Stimulated activated CD8-positive, alpha-beta memory T cell treated with anti-CD3 and anti-CD28 coated beads, Interleukin-12 subunit alpha, Interleukin-12 subunit beta, amount 100 ng/mL, for 1 hour (primary cell): ENCODE results near the gene GPR55.
"Not testable (repeated sequence)": the region's sequence is repeated elsewhere in the genome, so short reads cannot be mapped to it uniquely, and the experiment has no call there.

ENCODE experiments used
- DNase-seq: peaks from one replicate; pipeline ENCODE4 v3.0.0-alpha.2; 2020; ENCODE audit warnings: low read depth

GPR55 gene

GRCh38 chr2:230950874-230951339 is 25.9 kb upstream of the GPR55 start:
- DNase-seq: no peak

GRCh38 chr2:230949966-230950873 is 25.2 kb upstream of the GPR55 start:
- no peak for DNase-seq

DNA sequence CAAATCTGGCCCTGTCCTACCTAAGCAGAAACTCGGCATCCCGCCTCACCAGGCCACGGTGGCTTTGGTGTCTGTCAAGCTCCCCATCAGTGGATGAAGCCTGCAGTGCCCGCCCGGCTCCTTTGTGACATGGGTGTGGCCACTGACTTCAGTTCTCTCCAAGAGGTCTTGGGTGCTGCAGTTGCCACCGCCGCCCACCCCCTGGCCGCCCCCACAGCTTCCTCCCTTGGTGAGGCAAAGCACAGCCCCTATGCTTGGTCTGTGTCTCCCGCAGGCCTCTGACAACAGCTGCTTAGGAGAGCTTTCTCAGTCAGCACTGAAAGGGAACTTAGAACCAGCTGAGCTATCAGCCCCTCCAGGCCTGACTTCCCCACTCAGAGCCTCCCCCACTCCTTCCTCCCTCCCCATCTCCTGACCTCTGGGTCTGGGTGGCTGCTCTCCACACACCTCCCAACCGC is 22.9 kb upstream of the GPR55 start:
- no peak for DNase-seq

DNA sequence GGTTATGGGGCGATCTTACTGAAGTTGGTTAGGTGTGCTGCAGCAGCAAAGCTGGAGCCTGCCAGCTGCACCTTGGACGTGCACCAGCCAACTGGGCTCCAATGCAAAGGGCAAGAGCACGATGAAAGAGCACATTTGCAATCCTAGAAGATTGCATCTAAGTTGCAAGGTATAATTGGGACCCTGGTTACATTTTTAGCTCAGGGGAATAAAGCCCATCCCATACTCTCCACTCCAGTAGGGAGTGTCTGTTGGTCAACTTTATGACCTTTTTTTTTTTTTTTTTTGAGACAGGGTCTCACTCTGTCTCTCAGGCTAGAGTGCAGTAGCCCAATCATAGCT is 22.2 kb upstream of the GPR55 start:
- no peak for DNase-seq

DNA sequence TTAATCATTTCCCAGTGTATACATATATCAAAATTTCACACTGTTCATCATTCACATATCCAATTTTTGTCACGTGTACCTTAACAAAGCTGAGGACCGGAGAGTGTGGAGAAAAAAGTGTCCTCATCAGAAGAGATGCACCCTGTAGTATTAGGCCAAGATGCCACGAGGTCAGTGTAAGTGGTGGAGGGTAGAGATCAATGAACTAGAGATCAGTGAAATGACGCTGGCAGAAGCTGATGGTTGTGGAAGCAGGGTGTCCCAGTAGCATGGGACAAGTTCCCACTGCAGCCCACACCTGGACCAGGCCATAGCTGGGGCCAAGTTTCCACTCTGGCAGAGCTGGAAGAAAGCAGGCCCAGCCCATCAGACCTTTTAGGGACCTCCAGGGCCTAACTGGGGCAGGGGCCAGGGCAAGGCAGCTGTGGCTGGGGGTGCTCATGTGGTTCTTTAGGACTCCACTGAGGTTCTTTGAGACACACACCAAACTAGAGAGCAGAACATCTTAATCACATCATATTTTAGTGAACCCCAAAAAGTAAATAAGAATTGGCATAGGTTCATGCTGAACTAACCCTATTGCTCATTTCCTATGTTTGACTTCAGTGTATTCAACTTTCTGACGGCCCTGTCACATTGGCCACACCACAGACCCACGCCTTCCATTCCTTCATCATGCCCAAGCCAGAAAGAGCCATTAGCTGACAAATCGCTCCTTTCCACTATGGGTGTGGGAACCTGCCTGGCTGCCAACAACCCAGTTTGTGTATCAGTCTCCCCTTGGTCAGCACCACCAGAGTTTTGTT is 21.6 kb upstream of the GPR55 start:
- no peak for DNase-seq

- no peak for DNase-seq
Measured at GRCh38 chr2:230944757-230945372, 19.8 kb upstream of the GPR55 start.

DNA sequence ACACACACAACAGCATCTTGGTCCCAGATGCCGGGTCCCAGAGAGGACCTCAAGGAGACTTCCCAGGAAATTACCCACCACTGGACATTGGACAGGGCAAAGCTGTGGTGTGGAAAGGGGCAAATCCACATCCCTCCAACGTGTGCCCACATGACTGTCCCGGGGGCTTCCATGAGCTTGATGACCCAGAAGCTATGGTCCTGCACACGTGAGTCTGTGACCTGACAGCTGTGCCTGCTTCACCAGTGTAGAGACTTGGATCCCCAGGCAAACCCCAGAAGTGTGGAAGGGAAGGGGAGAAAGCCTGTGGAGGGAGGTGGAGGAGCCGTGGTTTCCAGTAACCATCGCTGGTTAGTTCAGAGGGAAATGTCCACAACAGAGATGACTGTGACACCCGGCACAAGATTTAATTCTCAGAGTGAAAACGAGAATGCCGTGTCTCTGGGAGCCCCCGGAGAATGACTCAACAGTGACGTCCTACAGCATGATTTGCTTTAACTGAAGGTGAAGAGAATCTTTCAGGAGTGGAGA is 19.1 kb upstream of the GPR55 start:
- DNase-seq: no peak

GRCh38 chr2:230942920-230943896 is 18.2 kb upstream of the GPR55 start:
- DNase-seq: no peak

- no peak for DNase-seq
Measured at GRCh38 chr2:230942371-230942770, 17.3 kb upstream of the GPR55 start.

DNA sequence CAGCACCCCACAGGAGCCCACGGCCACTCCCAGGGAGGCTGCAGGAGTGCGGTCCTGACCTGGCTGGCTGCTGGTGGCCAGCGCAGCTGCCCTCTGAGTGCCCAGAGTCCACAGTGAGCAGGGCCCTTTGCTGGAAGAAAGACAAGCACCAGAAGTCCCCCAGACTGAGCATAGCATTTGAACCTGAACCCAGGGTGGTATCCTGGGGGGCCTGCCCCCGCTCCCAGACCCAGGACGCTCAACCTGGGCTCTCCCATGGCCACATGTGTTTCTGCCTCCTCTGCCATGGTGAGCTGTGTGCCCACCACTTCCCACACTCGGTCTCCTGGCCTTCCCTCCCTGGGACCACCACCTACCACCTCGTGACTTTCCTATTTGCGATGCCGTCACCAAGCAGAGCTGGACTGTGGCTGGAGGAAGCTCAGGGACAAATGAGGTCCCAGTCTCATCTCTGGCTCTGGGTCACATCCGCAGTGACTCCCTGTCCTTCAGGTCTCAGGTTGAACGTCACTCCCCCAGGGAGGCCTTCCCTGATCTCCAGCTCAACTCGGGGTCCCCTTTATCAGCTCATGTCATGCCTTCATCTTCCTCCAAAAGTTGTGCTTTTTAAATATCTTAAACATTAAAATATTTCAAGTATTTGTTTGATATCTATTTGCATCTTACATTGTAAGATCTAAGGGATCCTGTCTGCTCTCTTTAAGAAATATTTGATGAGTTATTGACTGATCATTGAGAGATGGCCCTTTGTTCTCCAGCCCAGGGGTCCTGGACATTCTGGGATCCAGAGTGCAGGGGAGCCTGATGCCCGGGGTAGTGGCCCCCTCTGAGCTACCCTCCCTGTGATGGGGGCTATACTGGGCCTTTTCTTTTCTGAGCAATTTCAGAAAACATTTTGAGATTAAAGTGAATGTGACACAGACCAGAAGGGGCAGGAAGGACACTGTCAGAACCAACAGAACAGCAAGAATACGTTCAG is 16.4 kb upstream of the GPR55 start:
- DNase-seq: no peak

- no peak for DNase-seq
Measured at GRCh38 chr2:230940471-230940815, 15.4 kb upstream of the GPR55 start.

GRCh38 chr2:230939691-230940470 is 14.8 kb upstream of the GPR55 start:
- no peak for DNase-seq

GRCh38 chr2:230939066-230939591 is 14.1 kb upstream of the GPR55 start:
- DNase-seq: no peak

- DNase-seq: no peak
Measured at GRCh38 chr2:230938516-230939065, 13.5 kb upstream of the GPR55 start.

GRCh38 chr2:230938098-230938497 is 13.1 kb upstream of the GPR55 start:
- no peak for DNase-seq

GRCh38 chr2:230937362-230937761 is 12.3 kb upstream of the GPR55 start:
- no peak for DNase-seq

GRCh38 chr2:230936243-230936642 is 11.2 kb upstream of the GPR55 start:
- not testable (repeated sequence) for DNase-seq

- DNase-seq: no peak
Measured at GRCh38 chr2:230935130-230935430, 10.0 kb upstream of the GPR55 start.
